Neural cell (in vitro differentiated cells): ENCODE data around the gene LMNA. TPM values are rescaled to one million over a fixed set of nuclear protein-coding genes. Genes with fewer than 3 reads are reported as not detected.

Experiments used
- H2AFZ ChIP-seq: fragments of 200-600, 300-800 bp; sonication (generic), shearing (Covaris generic); 2 replicates; pipeline ENCODE4 v1.6.0; 2014; ENCODE audit warnings: low read depth, mild to moderate bottlenecking, antibody characterized with exemption, low read length, moderate library complexity
- H3F3A ChIP-seq: fragments of 200-600 bp; shearing (Covaris generic); 2 replicates; pipeline ENCODE4 v1.6.1; 2016; ENCODE audit warnings: mild to moderate bottlenecking, moderate library complexity, mixed read lengths, antibody characterized with exemption, low read length; ENCODE audit not compliant: insufficient read depth, poor library complexity, severe bottlenecking
- H3K27ac ChIP-seq: fragments of 200-600, 300-800 bp; sonication (generic), shearing (Covaris generic); 2 replicates; pipeline ENCODE4 v1.5.1; 2014; ENCODE audit warnings: mild to moderate bottlenecking, low read length, moderate library complexity
- H3K27me3 ChIP-seq: fragments of 300-800, 200-600 bp; sonication (generic), shearing (Covaris generic); 2 replicates; pipeline ENCODE4 v1.6.0; 2014; ENCODE audit warnings: mild to moderate bottlenecking, low read depth, low read length, moderate library complexity; ENCODE audit not compliant: insufficient read depth
- H3K36me3 ChIP-seq: fragments of 300-800, 200-600 bp; sonication (generic), shearing (Covaris generic); 2 replicates; pipeline ENCODE4 v1.5.1; 2014; ENCODE audit warnings: mild to moderate bottlenecking, antibody characterized with exemption, low read length, moderate library complexity; ENCODE audit not compliant: insufficient read depth
- H3K4me2 ChIP-seq: fragments of 300-800, 200-600 bp; sonication (generic), shearing (Covaris generic); 2 replicates; pipeline ENCODE4 v1.6.0; 2014; ENCODE audit warnings: mild to moderate bottlenecking, low read length
- H3K4me3 ChIP-seq: fragments of 300-800, 200-600 bp; sonication (generic), shearing (Covaris generic); 2 replicates; pipeline ENCODE4 v1.5.1; 2014; ENCODE audit warnings: mild to moderate bottlenecking, low read length, moderate library complexity
- H3K79me2 ChIP-seq: fragments of 200-600 bp; shearing (Covaris generic); replicated peaks from 2 replicates; pipeline ENCODE4 v1.6.0; 2014; ENCODE audit warnings: mild to moderate bottlenecking, low read length, moderate library complexity; ENCODE audit not compliant: insufficient read depth
- H3K9ac ChIP-seq: fragments of 300-800, 200-600 bp; sonication (generic), shearing (Covaris generic); 2 replicates; pipeline ENCODE4 v1.6.1; 2016; ENCODE audit warnings: mild to moderate bottlenecking, low read length, mixed read lengths
- H3K9me2 ChIP-seq: fragments of 200-600 bp; shearing (Covaris generic); 2 replicates; pipeline ENCODE4 v1.6.1; 2016; ENCODE audit warnings: mild to moderate bottlenecking, low read length, mixed read lengths; ENCODE audit not compliant: insufficient read depth
- H3K9me3 ChIP-seq: fragments of 200-600, 300-800 bp; sonication (generic), shearing (Covaris generic); 2 replicates; pipeline ENCODE4 v1.6.1; 2016; ENCODE audit warnings: mild to moderate bottlenecking, mixed run types, low read length, moderate library complexity, mixed read lengths
- H4K20me1 ChIP-seq: fragments of 200-600 bp; shearing (Covaris generic); 2 replicates; pipeline ENCODE4 v1.6.1; 2016; ENCODE audit warnings: mild to moderate bottlenecking, mixed run types; ENCODE audit not compliant: insufficient read depth
- EP300 ChIP-seq: fragments of 450-650 bp; conservative IDR thresholded peaks from 2 replicates; pipeline ENCODE4 v1.6.1; 2014; ENCODE audit warnings: antibody characterized with exemption, mild to moderate bottlenecking, moderate library complexity; ENCODE audit not compliant: poor library complexity, severe bottlenecking
- EZH2 ChIP-seq: fragments of 200-600, 300-800 bp; shearing (Covaris generic), sonication (generic); IDR thresholded peaks from 2 replicates; pipeline ENCODE4 v1.6.1; 2014; ENCODE audit warnings: antibody characterized with exemption, low read length, borderline replicate concordance, mild to moderate bottlenecking; ENCODE audit not compliant: insufficient read depth, poor library complexity, severe bottlenecking
- MXI1 ChIP-seq: fragments of 450-650 bp; conservative IDR thresholded peaks from 2 replicates; pipeline ENCODE4 v1.6.1; 2014; ENCODE audit warnings: antibody characterized with exemption, mild to moderate bottlenecking; ENCODE audit not compliant: poor library complexity, severe bottlenecking
- POLR2AphosphoS5 ChIP-seq: IDR thresholded peaks from 2 replicates; pipeline ENCODE4 v1.6.1; 2012
- RAD21 ChIP-seq: fragments of 450-650 bp; conservative IDR thresholded peaks from 2 replicates; pipeline ENCODE4 v1.6.1; 2014; ENCODE audit warnings: antibody characterized with exemption, mild to moderate bottlenecking, moderate library complexity
- SMC3 ChIP-seq: fragments of 450-650 bp; conservative IDR thresholded peaks from 2 replicates; pipeline ENCODE4 v1.6.1; 2014; ENCODE audit warnings: antibody characterized with exemption, mild to moderate bottlenecking, moderate library complexity; ENCODE audit not compliant: poor library complexity
- TAF1 ChIP-seq: IDR thresholded peaks from 2 replicates; pipeline ENCODE4 v1.6.1; 2012; ENCODE audit warnings: low read depth
- polyA plus RNA-seq: library from polyadenylated mRNA; depleted of rRNA; stranded (reverse); fragments of >200 nt; gene quantifications from 2 replicates; pipeline ENCODE4 v1.2.3, GENCODE V29; 2014
- TF ChIP-seq, protein P1 (sequence below): fragments of 450-650 bp; IDR thresholded peaks from 2 replicates; pipeline ENCODE4 v1.5.1; 2014; ENCODE audit warnings: antibody characterized with exemption, mild to moderate bottlenecking, moderate library complexity; ENCODE audit not compliant: poor library complexity, severe bottlenecking
- TF ChIP-seq, protein P2 (sequence below): IDR thresholded peaks from 2 replicates; pipeline ENCODE4 v1.6.1; 2012; ENCODE audit warnings: borderline replicate concordance

Gene LMNA
- polyA plus RNA-seq, 1 donor from 2014 or later, result 90.7 TPM

DNA sequence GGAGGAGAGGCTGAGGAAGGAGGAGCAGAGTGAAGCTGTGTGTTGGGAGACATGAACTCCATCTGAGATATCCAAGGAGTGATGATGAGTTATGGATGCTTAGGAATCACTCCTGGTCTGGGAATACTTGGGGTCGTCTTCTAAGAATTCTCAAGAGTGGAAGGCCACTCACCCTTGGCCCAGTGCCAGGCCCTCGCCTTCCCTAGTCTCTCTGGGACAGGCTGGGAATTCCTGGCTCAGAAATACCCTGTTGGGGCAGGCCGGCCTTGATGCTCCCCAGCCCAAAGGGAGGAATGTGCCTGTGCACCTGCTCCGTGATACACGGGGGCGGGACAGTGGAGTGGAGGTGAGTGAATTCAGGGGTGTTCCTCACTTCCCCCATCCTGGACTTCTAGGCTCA, 12.6 kb upstream of the LMNA start:
- Histone ChIP-seq H3K4me2 (no peak overlapping the region), H4K20me1 (no peaks in the 10 kb centered on the region), H3F3A (no peaks in the 10 kb centered on the region), H3K9me2 (no peaks in the 10 kb centered on the region), H3K9me3 (no peaks in the 10 kb centered on the region), H3K9ac (no peak overlapping the region), H3K27me3 (no peaks in the 10 kb centered on the region), H2AFZ (no peak overlapping the region), H3K4me3 (no peak overlapping the region), H3K36me3 (no peaks in the 10 kb centered on the region), H3K79me2 (peaks cover 47% of the 10 kb centered on the region), H3K27ac (no peak overlapping the region)
- TF ChIP-seq, protein P1, sequence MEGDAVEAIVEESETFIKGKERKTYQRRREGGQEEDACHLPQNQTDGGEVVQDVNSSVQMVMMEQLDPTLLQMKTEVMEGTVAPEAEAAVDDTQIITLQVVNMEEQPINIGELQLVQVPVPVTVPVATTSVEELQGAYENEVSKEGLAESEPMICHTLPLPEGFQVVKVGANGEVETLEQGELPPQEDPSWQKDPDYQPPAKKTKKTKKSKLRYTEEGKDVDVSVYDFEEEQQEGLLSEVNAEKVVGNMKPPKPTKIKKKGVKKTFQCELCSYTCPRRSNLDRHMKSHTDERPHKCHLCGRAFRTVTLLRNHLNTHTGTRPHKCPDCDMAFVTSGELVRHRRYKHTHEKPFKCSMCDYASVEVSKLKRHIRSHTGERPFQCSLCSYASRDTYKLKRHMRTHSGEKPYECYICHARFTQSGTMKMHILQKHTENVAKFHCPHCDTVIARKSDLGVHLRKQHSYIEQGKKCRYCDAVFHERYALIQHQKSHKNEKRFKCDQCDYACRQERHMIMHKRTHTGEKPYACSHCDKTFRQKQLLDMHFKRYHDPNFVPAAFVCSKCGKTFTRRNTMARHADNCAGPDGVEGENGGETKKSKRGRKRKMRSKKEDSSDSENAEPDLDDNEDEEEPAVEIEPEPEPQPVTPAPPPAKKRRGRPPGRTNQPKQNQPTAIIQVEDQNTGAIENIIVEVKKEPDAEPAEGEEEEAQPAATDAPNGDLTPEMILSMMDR, result no peak
- no peak for TF ChIP-seq MXI1
- no peak for TF ChIP-seq SMC3
- no peak for TF ChIP-seq EP300
- TF ChIP-seq TAF1, result no peak
- no peak for TF ChIP-seq RAD21
- TF ChIP-seq POLR2AphosphoS5, result no peak
- TF ChIP-seq, protein P2, sequence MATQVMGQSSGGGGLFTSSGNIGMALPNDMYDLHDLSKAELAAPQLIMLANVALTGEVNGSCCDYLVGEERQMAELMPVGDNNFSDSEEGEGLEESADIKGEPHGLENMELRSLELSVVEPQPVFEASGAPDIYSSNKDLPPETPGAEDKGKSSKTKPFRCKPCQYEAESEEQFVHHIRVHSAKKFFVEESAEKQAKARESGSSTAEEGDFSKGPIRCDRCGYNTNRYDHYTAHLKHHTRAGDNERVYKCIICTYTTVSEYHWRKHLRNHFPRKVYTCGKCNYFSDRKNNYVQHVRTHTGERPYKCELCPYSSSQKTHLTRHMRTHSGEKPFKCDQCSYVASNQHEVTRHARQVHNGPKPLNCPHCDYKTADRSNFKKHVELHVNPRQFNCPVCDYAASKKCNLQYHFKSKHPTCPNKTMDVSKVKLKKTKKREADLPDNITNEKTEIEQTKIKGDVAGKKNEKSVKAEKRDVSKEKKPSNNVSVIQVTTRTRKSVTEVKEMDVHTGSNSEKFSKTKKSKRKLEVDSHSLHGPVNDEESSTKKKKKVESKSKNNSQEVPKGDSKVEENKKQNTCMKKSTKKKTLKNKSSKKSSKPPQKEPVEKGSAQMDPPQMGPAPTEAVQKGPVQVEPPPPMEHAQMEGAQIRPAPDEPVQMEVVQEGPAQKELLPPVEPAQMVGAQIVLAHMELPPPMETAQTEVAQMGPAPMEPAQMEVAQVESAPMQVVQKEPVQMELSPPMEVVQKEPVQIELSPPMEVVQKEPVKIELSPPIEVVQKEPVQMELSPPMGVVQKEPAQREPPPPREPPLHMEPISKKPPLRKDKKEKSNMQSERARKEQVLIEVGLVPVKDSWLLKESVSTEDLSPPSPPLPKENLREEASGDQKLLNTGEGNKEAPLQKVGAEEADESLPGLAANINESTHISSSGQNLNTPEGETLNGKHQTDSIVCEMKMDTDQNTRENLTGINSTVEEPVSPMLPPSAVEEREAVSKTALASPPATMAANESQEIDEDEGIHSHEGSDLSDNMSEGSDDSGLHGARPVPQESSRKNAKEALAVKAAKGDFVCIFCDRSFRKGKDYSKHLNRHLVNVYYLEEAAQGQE, result no peak
- no peak for TF ChIP-seq EZH2

DNA sequence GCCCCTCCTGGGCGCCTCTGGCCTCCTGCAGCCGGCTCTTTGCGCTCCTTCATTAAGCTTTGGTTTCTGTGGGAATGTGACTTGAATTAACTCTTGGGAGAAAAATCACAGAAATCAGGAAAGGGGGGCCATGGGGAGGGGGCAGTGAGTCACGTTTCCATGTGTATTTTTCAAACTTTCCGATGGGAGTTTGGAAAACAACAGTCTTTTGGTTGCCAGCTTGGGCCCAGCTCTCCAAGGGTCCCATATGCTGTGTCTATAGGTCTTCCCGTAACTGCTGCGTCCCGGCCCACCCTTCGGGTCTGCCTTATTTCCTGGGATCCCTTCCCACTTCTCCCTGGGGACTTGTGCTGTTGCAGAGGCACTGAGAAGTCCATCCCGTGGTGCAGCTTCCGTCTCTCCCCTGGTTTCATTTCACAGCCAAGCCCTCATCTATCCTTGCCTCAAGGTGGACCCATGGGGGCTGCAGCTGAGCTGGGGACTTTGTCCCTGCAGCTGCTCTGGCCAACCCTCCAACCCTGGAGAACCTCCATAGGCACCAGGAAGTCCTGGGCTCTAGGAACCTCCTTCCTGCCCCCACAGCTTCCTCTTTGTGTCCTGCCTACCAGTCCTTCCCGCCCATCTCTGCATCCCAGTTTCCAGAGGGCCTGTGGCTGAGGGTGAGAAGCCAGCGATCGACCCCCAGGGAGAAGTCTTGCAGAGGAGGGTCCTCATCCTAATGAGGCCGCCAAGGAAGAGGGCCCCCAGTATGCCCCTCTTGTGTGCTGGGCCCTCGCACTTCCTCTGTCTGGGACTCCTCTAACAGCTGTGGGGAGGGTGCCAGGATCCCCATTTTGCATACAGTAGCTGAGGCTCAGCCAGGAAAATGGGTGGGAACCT, 11.6 kb upstream of the LMNA start:
- H4K20me1 ChIP-seq, result no peaks in the 10 kb centered on the region
- H3K4me3 ChIP-seq, result no peak overlapping the region
- TF ChIP-seq, protein P2, result no peak
- TF ChIP-seq MXI1 (no peak), POLR2AphosphoS5 (no peak), RAD21 (no peak), TAF1 (no peak), SMC3 (no peak), EZH2 (no peak), EP300 (no peak)
- TF ChIP-seq, protein P1, result no peak
- peaks cover 5% of the 10 kb centered on the region for H3F3A ChIP-seq
- no peak overlapping the region for H3K4me2 ChIP-seq
- no peak overlapping the region for H3K27ac ChIP-seq
- H3K9ac ChIP-seq, result no peak overlapping the region
- H3K9me3 ChIP-seq, result no peaks in the 10 kb centered on the region
- H3K27me3 ChIP-seq, result no peaks in the 10 kb centered on the region
- no peaks in the 10 kb centered on the region for H3K9me2 ChIP-seq
- no peaks in the 10 kb centered on the region for H3K36me3 ChIP-seq
- H3K79me2 ChIP-seq, result peaks cover 41% of the 10 kb centered on the region
- H2AFZ ChIP-seq, result no peak overlapping the region
